Uterus (tissue), 2 donors: ENCODE results near the gene C1QTNF4.

ENCODE experiments used
- CTCF ChIP-seq, 4 experiments: fragments of 200-600 bp in 2 of 4; fragments of 450-650 bp in 2 of 4; sonication (generic) in 2 of 4; IDR thresholded peaks; one replicate each; pipeline ENCODE4 v1.5.1; 2016 to 2019; ENCODE audit warnings: antibody characterized with exemption in 4 of 4, mild to moderate bottlenecking in 2 of 4, moderate library complexity in 1 of 4
- POLR2A ChIP-seq, 2 donors: fragments of 450-650 bp; IDR thresholded peaks; one replicate each; pipeline ENCODE4 v1.6.1; 2016; ENCODE audit warnings: antibody characterized with exemption in 2 of 2, mild to moderate bottlenecking in 1 of 2, moderate library complexity in 1 of 2

DNA sequence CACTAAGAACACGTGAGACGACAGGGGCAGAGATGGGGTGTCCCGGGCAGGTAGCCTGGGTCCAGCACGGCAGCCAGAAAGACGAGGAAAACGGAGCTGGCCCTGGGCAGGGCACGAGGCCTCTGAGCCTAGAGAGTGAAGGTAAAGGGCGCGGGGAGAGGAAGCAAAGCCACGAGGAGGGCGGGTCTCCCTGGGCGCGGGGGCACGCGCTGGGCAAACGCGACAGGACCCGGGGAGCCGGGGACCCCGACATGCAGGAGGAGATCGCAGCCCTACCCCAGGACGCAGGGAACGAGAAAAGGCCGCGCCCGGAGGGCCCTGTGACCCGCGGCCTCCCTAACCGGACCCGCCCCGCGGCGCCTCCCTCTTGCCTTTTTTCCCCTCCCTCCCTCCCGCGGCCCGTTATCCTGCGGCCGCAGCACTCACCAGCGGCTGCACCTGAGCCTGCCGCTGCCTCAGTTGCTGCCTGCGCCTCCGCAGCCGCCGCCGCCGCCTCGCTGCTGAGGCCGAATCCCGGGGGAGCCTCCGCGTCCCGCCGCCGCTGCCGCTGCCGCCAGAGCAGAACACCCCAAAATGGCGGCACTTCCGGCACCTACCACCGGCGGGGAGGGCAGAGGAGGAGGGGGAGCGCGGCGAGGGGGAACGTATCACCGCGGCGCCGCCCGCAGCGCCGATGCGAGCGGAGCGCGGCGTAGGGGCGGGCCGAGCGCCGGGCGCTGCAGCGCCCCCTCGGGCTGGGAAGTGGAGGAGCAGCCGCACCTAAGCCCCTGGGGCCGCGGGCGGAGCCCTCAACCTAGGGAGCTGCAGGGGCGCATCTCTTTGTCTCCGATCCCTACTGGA, 41.4 kb downstream of the C1QTNF4 start, which contains the start of gene CELF1:
- TF ChIP-seq CTCF (IDR thresholded peaks at IDR 0.05), result peak; percentile 82 to 96 (median 96)
- TF ChIP-seq POLR2A (IDR thresholded peaks at IDR 0.05), result peak in 1 of 2 donors; percentile 84
